A549 (cell line): Measurements from ENCODE around the gene ZP4. TPM values are rescaled to one million over a fixed set of nuclear protein-coding genes. Genes with fewer than 3 reads are reported as not detected.

ENCODE experiments used
- ATAC-seq, 2 experiments: fragments of 200-7000 bp in 1 of 2; fragments of >200 bp in 1 of 2; cut with Nextera tagmentation in 1 of 2; cut with Tn5 transposase in 1 of 2; 3 replicates each; pipeline versions ENCODE4 v1.8.0 to v1.9.1; 2018 to 2020; ENCODE audit warnings: mild to moderate bottlenecking in 1 of 2, moderate library complexity in 1 of 2
- CTCF ChIA-PET: fragments of 300-600 bp; sonication (Branson Sonifier 250); formaldehyde crosslinking; extraction: SDS; loops from one replicate; lab custom pipeline; 2021; ENCODE audit warnings: antibody characterized with exemption, inconsistent platforms; lab: Yijun Ruan, JAX
- POLR2A ChIA-PET: fragments of 350-600 bp; formaldehyde crosslinking; extraction: SDS; loops from one replicate; lab custom pipeline; 2021; ENCODE audit warnings: antibody characterized with exemption, inconsistent platforms; lab: Yijun Ruan, JAX
- DNase-seq, 2 experiments: peaks; one replicate each; pipeline versions ENCODE4 v3.0.0 to v3.0.0-alpha.2; 2011 to 2016; ENCODE audit warnings: low read depth in 1 of 2, low spot score in 1 of 2
- FAIRE-seq: peaks from 2 replicates; lab custom pipeline; 2011; peaks lifted over from hg19 to GRCh38; lab: Jason Lieb, UNC
- H3K27ac ChIP-seq, 2 experiments: fragments of >200 bp; sonication (Bioruptor Twin); formaldehyde crosslinking; 3 replicates each; pipeline ENCODE4 v1.5.1; 2016 to 2017
- H3K4me1 ChIP-seq: fragments of >200 bp; sonication (Bioruptor Twin); formaldehyde crosslinking; 3 replicates; pipeline ENCODE4 v1.6.1; 2016
- H3K4me2 ChIP-seq: fragments of >200 bp; sonication (Bioruptor Twin); formaldehyde crosslinking; 3 replicates; pipeline ENCODE4 v1.6.1; 2016
- H3K4me3 ChIP-seq: fragments of >200 bp; sonication (Bioruptor Twin); formaldehyde crosslinking; 3 replicates; pipeline ENCODE4 v1.5.1; 2016
- H3K9me3 ChIP-seq: fragments of >200 bp; sonication (Bioruptor Twin); formaldehyde crosslinking; 3 replicates; pipeline ENCODE4 v1.6.1; 2016
- CTCF ChIP-seq: fragments of >200 bp; sonication (Bioruptor Twin); formaldehyde crosslinking; IDR thresholded peaks from 3 replicates; pipeline ENCODE4 v1.5.1; 2016
- ELK1 ChIP-seq: fragments of 150-350 bp; IDR thresholded peaks from 2 replicates; pipeline ENCODE4 v1.6.1; 2014; ENCODE audit warnings: low read depth, mild to moderate bottlenecking, low read length
- HDAC2 ChIP-seq: fragments of 200-600 bp; sonication (generic); IDR thresholded peaks from 2 replicates; pipeline ENCODE4 v1.6.1; 2016
- HMGXB4 ChIP-seq: fragments of 250-450 bp; sonication (Bioruptor Pico); IDR thresholded peaks from 2 replicates; pipeline ENCODE4 v1.5.0; 2021; ENCODE audit warnings: mild to moderate bottlenecking, moderate library complexity, borderline replicate concordance
- MAX ChIP-seq: IDR thresholded peaks from 2 replicates; pipeline ENCODE4 v1.6.1; 2012
- MAZ ChIP-seq: fragments of 150-350 bp; IDR thresholded peaks from 2 replicates; pipeline ENCODE4 v1.6.1; 2014; ENCODE audit warnings: antibody characterized with exemption, low read depth, low read length, borderline replicate concordance
- NFE2L2 ChIP-seq: fragments of 150-350 bp; conservative IDR thresholded peaks from 2 replicates; pipeline ENCODE4 v1.6.1; 2014; ENCODE audit warnings: low read length
- NPAS2 ChIP-seq: fragments of 250-450 bp; sonication (Bioruptor Pico); IDR thresholded peaks from 2 replicates; pipeline ENCODE4 v1.8.0; 2022; ENCODE audit warnings: mild to moderate bottlenecking, moderate library complexity, borderline replicate concordance
- RAD21 ChIP-seq, 2 experiments: fragments of >200 bp in 1 of 2; sonication (Bioruptor Twin) in 1 of 2; formaldehyde crosslinking in 1 of 2; IDR thresholded peaks in 1 of 2; conservative IDR thresholded peaks in 1 of 2; 2 replicates in 1 of 2; 3 replicates in 1 of 2; pipeline ENCODE4 v1.6.1; 2012 to 2018; ENCODE audit warnings: inconsistent platforms in 1 of 2
- SMC3 ChIP-seq: fragments of >200 bp; sonication (Bioruptor Twin); formaldehyde crosslinking; IDR thresholded peaks from 3 replicates; pipeline ENCODE4 v1.6.1; 2018; ENCODE audit warnings: inconsistent platforms
- WGBS: methylation state at CpG from one replicate; pipeline ENCODE4 v1.1.6; 2017; ENCODE audit errors: missing lambda C conversion rate; 5-methylcytosine and 5-hydroxymethylcytosine counted together
- polyA minus RNA-seq: library from RNA; depleted of rRNA, polyadenylated mRNA; stranded (reverse); fragments of >200 nt; gene quantifications from 2 replicates; pipeline ENCODE4 v1.2.3, GENCODE V29; 2011; rRNA and poly(A)+ RNA removed
- polyA plus RNA-seq, 4 experiments: library from polyadenylated mRNA; depleted of rRNA in 3 of 4; stranded (reverse); fragments of >200 nt; fragmentation: RNase III in 1 of 4; extraction: RNeasy Plus Mini Kit Qiagen cat#74134 plus additional on column Dnase treatment in 1 of 4; gene quantifications; 2 replicates in 3 of 4; 3 replicates in 1 of 4; pipeline ENCODE4 v1.2.3, GENCODE V29; 2011 to 2017

The ZP4 gene
- polyA plus RNA-seq (2011; rRNA removed) = not detected in 2 replicates
- polyA plus RNA-seq (2012; cell fraction: cytosol; rRNA removed) = not detected in 2 replicates
- polyA plus RNA-seq (2012; cell fraction: nucleus; rRNA removed) = not detected in 2 replicates
- not detected in 3 replicates for polyA plus RNA-seq (2017; fragmentation: RNase III; extraction: RNeasy Plus Mini Kit Qiagen cat#74134 plus additional on column Dnase treatment)
- not detected in 2 replicates for polyA minus RNA-seq

GRCh38 chr1:237890822-237891221 lies at the start of gene ZP4:
Gene ZP4 (minus strand): TSS chr1:237890922. CDS start chr1:237890635, 287 bp downstream.
- Histone ChIP-seq H3K4me1 (no peaks in the 10 kb centered on the region), H3K27ac (no peak within 1 kb of the TSS), H3K4me3 (no peak within 1 kb of the TSS), H3K9me3 (no peaks in the 10 kb centered on the region), H3K4me2 (no peak within 1 kb of the TSS)
- no peak for ATAC-seq
- CTCF ChIA-PET = interaction anchor here (2.1 kb wide), 1 partner anchor 26 kb away, joined by 6 read pairs; no protein-coding TSS in a partner anchor
- 28% methylated on average over 2 of the region's 2 CpGs for WGBS
- no peak for FAIRE-seq
- TF ChIP-seq NPAS2 (no peak), HMGXB4 (CRISPR knock-in tag) (no peak), NFE2L2 (no peak), ELK1 (no peak)
- POLR2A ChIA-PET = no interaction called here
- DNase-seq = no peak

- no peaks in the 10 kb centered on the region for H3K9me3 ChIP-seq
- no peak for FAIRE-seq
- TF ChIP-seq CTCF (peak; percentile 43), RAD21 (conservative IDR thresholded peaks at IDR 0.05 in 1 of 2, IDR thresholded peaks at IDR 0.05 in 1 of 2) (peak; percentile 27 to 44; a peak in 2 of 5 replicates), SMC3 (0 out of 3 replicates have a peak, but pooled peaks have one; percentile 22), MAX (no peak)
- ChIA-PET POLR2A (no interaction called here), CTCF (interaction anchor here (0.7 to 4.1 kb wide), 4 partner anchors 11 to 126 kb away, joined by 3 to 23 read pairs (median 4); no protein-coding TSS in a partner anchor)
- no peak overlapping the region for H3K27ac ChIP-seq
- DNase-seq = peak in 1 of 2 experiments; percentile 28
- H3K4me1 ChIP-seq = no peaks in the 10 kb centered on the region
- 17% methylated on average over 8 of the region's 8 CpGs for WGBS
- H3K4me2 ChIP-seq = no peak overlapping the region
- ATAC-seq = peak in 1 of 2 experiments; percentile 66; a peak in 3 of 6 replicates
- no peak overlapping the region for H3K4me3 ChIP-seq
These were observed 47.8 kb upstream of the ZP4 start for GRCh38 chr1:237938553-237938952.

GRCh38 chr1:237938068-237938467 lies 47.3 kb upstream of the ZP4 start:
- no peaks in the 10 kb centered on the region for H3K4me1 ChIP-seq
- POLR2A ChIA-PET = no interaction called here
- FAIRE-seq (no peak), ATAC-seq (no peak), DNase-seq (no peak)
- CTCF ChIA-PET = interaction anchor here (0.7 to 4.1 kb wide), 3 partner anchors 11 to 74 kb away, joined by 3 to 23 read pairs (median 4); no protein-coding TSS in a partner anchor
- H3K9me3 ChIP-seq = no peaks in the 10 kb centered on the region
- TF ChIP-seq HMGXB4 (CRISPR knock-in tag) = no peak
- 33% methylated on average over 5 of the region's 5 CpGs for WGBS
- no peak overlapping the region for H3K27ac ChIP-seq
- H3K4me3 ChIP-seq = no peak overlapping the region
- H3K4me2 ChIP-seq = no peak overlapping the region

GRCh38 chr1:237932816-237933215 lies 42.1 kb upstream of the ZP4 start:
- Histone ChIP-seq H3K9me3 (no peaks in the 10 kb centered on the region), H3K4me1 (no peaks in the 10 kb centered on the region), H3K4me3 (no peak overlapping the region), H3K27ac (no peak overlapping the region), H3K4me2 (no peak overlapping the region)
- ATAC-seq (no peak), DNase-seq (no peak), FAIRE-seq (no peak)
- TF ChIP-seq HDAC2 = no peak
- TF ChIP-seq MAZ = no peak
- ChIA-PET POLR2A (no interaction called here), CTCF (interaction anchor here (1.6 kb wide), 1 partner anchor 13 kb away, joined by 3 read pairs; no protein-coding TSS in a partner anchor)
- 69% methylated on average over 3 of the region's 3 CpGs for WGBS
